OCI-LY7 (cell line): ENCODE data around the gene CFP. TPM values are rescaled to one million over a fixed set of nuclear protein-coding genes. Genes with fewer than 3 reads are reported as not detected.

Source experiments
- BruUV-seq: library from RNA; stranded (reverse); fragments of 400-500 nt; replicated peaks from 2 replicates; lab custom pipeline; 2021; lab: Mats Ljungman, UMichigan
- CTCF ChIA-PET: fragments of 300-600 bp; sonication (Branson Sonifier 250); formaldehyde crosslinking; loops from one replicate; lab custom pipeline; 2022; ENCODE audit warnings: antibody characterized with exemption; ENCODE audit not compliant: unreplicated experiment; lab: Charles Lee
- POLR2A ChIA-PET: fragments of 300-600 bp; sonication (Branson Sonifier 250); formaldehyde crosslinking; loops from one replicate; lab custom pipeline; 2022; ENCODE audit warnings: antibody characterized with exemption; lab: Charles Lee
- DNase-seq: peaks from one replicate; pipeline ENCODE4 v3.0.0-alpha.2; 2015; ENCODE audit warnings: low spot score
- H2AFZ ChIP-seq: fragments of 200-600 bp; sonication (generic), shearing (Covaris generic); 2 replicates; pipeline ENCODE4 v1.6.1; 2014; ENCODE audit warnings: mild to moderate bottlenecking, antibody characterized with exemption, low read length, moderate library complexity
- H3K27ac ChIP-seq: fragments of 200-600 bp; sonication (generic); 2 replicates; pipeline ENCODE4 v1.5.1; 2014; ENCODE audit warnings: mixed run types, low read depth, mild to moderate bottlenecking, moderate library complexity, low read length, inconsistent platforms; ENCODE audit not compliant: poor library complexity, severe bottlenecking
- H3K36me3 ChIP-seq: fragments of 200-600 bp; sonication (generic); 2 replicates; pipeline ENCODE4 v1.6.1; 2014; ENCODE audit warnings: mild to moderate bottlenecking, antibody characterized with exemption, low read length, moderate library complexity, mixed read lengths; ENCODE audit not compliant: insufficient read depth
- H3K4me1 ChIP-seq: fragments of 200-600 bp; sonication (generic); 2 replicates; pipeline ENCODE4 v1.5.1; 2014; ENCODE audit warnings: mild to moderate bottlenecking, low read length; ENCODE audit not compliant: insufficient read depth, poor library complexity, severe bottlenecking
- H3K4me2 ChIP-seq: fragments of 200-600 bp; sonication (generic); 2 replicates; pipeline ENCODE4 v1.6.1; 2014; ENCODE audit warnings: mild to moderate bottlenecking, low read length
- H3K4me3 ChIP-seq: fragments of 200-600 bp; sonication (generic); 2 replicates; pipeline ENCODE4 v1.5.1; 2014; ENCODE audit warnings: mild to moderate bottlenecking, low read depth, low read length; ENCODE audit not compliant: poor library complexity, severe bottlenecking
- H3K79me2 ChIP-seq: fragments of 200-600 bp; sonication (generic); 2 replicates; pipeline ENCODE4 v1.6.1; 2016; ENCODE audit warnings: low read depth, mild to moderate bottlenecking, low read length, moderate library complexity, mixed read lengths; ENCODE audit not compliant: insufficient read depth
- H3K9me2 ChIP-seq: fragments of 200-600 bp; sonication (generic); 2 replicates; pipeline ENCODE4 v1.6.1; 2016; ENCODE audit warnings: mild to moderate bottlenecking, low read length, mixed read lengths; ENCODE audit not compliant: insufficient read depth
- H3K9me3 ChIP-seq: fragments of 200-600 bp; sonication (generic); 2 replicates; pipeline ENCODE4 v1.6.1; 2014; ENCODE audit warnings: mild to moderate bottlenecking, mixed run types, low read length, mixed read lengths
- H4K20me1 ChIP-seq: fragments of 200-600 bp; sonication (generic); 2 replicates; pipeline ENCODE4 v1.6.1; 2014; ENCODE audit warnings: mild to moderate bottlenecking, antibody characterized with exemption, low read length, moderate library complexity, mixed read lengths; ENCODE audit not compliant: insufficient read depth
- EZH2phosphoT487 ChIP-seq: fragments of 200-600 bp; sonication (generic); IDR thresholded peaks from 2 replicates; pipeline ENCODE4 v1.6.1; 2018; ENCODE audit warnings: low read depth, borderline replicate concordance, mild to moderate bottlenecking, mixed run types, antibody characterized with exemption, low read length, moderate library complexity, mixed read lengths
- intact Hi-C: fragments of 100-400 bp; cut with micrococcal nuclease; formaldehyde crosslinking; loops from one replicate; pipeline ENCODE4 v1.10.0; 2022; ENCODE audit not compliant: unreplicated experiment
- total RNA-seq, 2 experiments: library from RNA; depleted of rRNA in 1 of 2; stranded (reverse); fragments of >200 nt in 1 of 2; shearing (Covaris generic) in 1 of 2; gene quantifications; 2 replicates each; pipeline ENCODE4 v1.2.3, GENCODE V29; 2014 to 2022
- TF ChIP-seq, protein P1 (sequence below): fragments of 200-600 bp; sonication (generic); conservative IDR thresholded peaks from 2 replicates; pipeline ENCODE4 v1.5.1; 2014; ENCODE audit warnings: mild to moderate bottlenecking, antibody characterized with exemption, low read length, moderate library complexity, mixed read lengths

CFP gene
- total RNA-seq, 2 experiments from 2014 or later: 4.2 to 4.7 TPM

DNA sequence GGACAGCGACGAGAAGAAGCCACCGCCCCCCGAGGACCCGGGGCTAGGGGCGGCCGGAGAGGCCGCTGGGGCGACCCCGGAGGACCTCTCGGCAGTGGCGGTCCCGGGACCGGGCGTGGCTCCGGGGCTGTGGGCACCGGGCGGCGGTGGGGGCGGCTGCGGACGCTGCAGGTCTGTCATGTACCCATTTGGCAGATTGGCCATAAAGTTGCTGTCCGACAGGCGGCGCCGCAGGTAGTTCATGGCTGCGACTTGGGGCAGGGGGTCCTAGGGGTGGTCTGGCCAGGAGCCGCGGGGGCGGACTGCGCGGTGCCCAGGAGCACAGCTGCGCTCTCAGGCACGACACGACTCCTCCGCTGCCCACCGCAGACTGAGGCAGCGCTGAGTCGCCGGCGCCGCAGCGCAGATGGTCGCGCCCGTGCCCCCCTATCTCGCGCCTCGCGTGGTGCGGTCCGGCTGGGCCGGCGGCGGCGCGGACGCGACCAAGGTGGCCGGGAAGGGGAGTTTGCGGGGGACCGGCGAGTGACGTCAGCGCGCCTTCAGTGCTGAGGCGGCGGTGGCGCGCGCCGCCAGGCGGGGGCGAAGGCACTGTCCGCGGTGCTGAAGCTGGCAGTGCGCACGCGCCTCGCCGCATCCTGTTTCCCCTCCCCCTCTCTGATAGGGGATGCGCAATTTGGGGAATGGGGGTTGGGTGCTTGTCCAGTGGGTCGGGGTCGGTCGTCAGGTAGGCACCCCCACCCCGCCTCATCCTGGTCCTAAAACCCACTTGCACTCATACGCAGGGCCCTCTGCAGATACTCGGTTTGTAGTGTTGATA is 10.0 kb downstream of the CFP start, which contains the start of gene SYN1:
SYN1 (minus strand) TSS at position 372 of the 817 bp plus-strand sequence; CDS start at position 243, 129 bp downstream.
- Histone ChIP-seq H3K4me2 (no peak within 1 kb of the TSS), H3K4me3 (no peak within 1 kb of the TSS)
- CTCF ChIA-PET: no interaction called here

DNA sequence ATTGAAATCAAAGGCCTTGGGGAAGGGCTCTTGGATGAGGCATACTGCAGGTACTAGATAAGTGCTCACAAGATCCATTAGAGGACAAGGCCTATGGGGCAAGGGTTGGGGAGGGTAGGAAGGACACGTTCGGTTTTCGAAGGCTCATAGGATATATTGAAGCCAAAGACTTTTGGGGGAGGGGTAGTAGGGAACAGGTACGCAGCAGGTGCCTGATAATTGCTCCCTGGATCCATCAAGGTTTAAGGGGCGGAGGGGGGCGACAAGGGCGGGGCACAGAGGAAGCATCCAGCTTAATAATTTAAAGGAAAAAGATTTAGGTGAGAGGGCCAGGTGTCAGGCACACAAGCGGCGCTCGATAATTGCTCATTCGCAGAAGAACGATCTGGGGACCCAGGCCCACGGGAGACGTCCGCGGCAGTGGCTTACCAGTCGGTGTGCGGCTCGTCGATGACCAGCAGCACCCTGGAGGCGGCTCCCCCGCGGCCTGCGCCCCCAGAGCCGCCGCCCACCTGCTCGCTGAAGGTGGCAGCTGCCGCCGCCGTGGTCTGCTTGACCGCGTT is 10.7 kb downstream of the CFP start:
- no peak for DNase-seq
- no peaks in the 10 kb centered on the region for H3K36me3 ChIP-seq
- H3K9me2 ChIP-seq: no peaks in the 10 kb centered on the region
- H3K4me2 ChIP-seq: no peak overlapping the region
- H3K27ac ChIP-seq: no peak overlapping the region
- H2AFZ ChIP-seq: no peak overlapping the region
- H3K4me1 ChIP-seq: no peaks in the 10 kb centered on the region
- no peak for TF ChIP-seq EZH2phosphoT487
- TF ChIP-seq, protein P1, sequence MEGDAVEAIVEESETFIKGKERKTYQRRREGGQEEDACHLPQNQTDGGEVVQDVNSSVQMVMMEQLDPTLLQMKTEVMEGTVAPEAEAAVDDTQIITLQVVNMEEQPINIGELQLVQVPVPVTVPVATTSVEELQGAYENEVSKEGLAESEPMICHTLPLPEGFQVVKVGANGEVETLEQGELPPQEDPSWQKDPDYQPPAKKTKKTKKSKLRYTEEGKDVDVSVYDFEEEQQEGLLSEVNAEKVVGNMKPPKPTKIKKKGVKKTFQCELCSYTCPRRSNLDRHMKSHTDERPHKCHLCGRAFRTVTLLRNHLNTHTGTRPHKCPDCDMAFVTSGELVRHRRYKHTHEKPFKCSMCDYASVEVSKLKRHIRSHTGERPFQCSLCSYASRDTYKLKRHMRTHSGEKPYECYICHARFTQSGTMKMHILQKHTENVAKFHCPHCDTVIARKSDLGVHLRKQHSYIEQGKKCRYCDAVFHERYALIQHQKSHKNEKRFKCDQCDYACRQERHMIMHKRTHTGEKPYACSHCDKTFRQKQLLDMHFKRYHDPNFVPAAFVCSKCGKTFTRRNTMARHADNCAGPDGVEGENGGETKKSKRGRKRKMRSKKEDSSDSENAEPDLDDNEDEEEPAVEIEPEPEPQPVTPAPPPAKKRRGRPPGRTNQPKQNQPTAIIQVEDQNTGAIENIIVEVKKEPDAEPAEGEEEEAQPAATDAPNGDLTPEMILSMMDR: no peak
- H4K20me1 ChIP-seq: no peaks in the 10 kb centered on the region
- H3K4me3 ChIP-seq: no peak overlapping the region
- no TSS peak for BruUV-seq
- intact Hi-C loops: no loop called here
- H3K79me2 ChIP-seq: no peaks in the 10 kb centered on the region
- CTCF ChIA-PET: no interaction called here
- no peaks in the 10 kb centered on the region for H3K9me3 ChIP-seq
- POLR2A ChIA-PET: interaction anchor here (0.6 kb wide), 1 partner anchor 250 kb away, joined by 3 read pairs; no protein-coding TSS in a partner anchor

More for the DNA sequence above, 10.0 kb downstream of the CFP start, which contains the start of gene SYN1:
- Histone ChIP-seq H3K9me3 (no peaks in the 10 kb centered on the region), H3K36me3 (no peaks in the 10 kb centered on the region), H3K79me2 (no peaks in the 10 kb centered on the region), H4K20me1 (no peaks in the 10 kb centered on the region), H3K9me2 (no peaks in the 10 kb centered on the region), H3K27ac (no peak within 1 kb of the TSS), H3K4me1 (no peaks in the 10 kb centered on the region), H2AFZ (no peak within 1 kb of the TSS)
- POLR2A ChIA-PET: no interaction called here
- TF ChIP-seq, protein P1: no peak
- TF ChIP-seq EZH2phosphoT487: no peak
- intact Hi-C loops: no loop called here
- DNase-seq: no peak
- no TSS peak for BruUV-seq
